ENCODE measurements around the gene ACSL1. TPM values are rescaled to one million over a fixed set of nuclear protein-coding genes. Genes with fewer than 3 reads are reported as not detected.

Gene ACSL1
- total and polyA plus RNA-seq, 2 of the 8 experiments (the other 6 are each of a cell fraction or from before 2014, with no cell fraction given), result 2.3 to 8.7 TPM

- Histone ChIP-seq H3K27ac (ENCODE audit: low read depth, low read length) (no peak overlapping the region), H4K8ac (ENCODE audit: extremely low read depth, insufficient read depth, low read length) (no peak overlapping the region), H3K4me2 (ENCODE audit: insufficient read depth in 1 of 2, low read depth in 2 of 2, low read length in 2 of 2) (no peak overlapping the region), H3K27me3 (replicated peaks in 1 of 4; ENCODE audit: control insufficient read depth in 3 of 4, extremely low read depth in 1 of 4, insufficient read depth in 3 of 4, low read length in 3 of 4) (peaks cover 0 to 18% (median 8%) of the 10 kb centered on the region in 4 experiments; a peak in 5 of 7 replicates), H3K79me1 (ENCODE audit: low read depth, low read length) (no peaks in the 10 kb centered on the region), H3K14ac (ENCODE audit: insufficient read length) (no peak overlapping the region), H4K91ac (replicated peaks; ENCODE audit: insufficient read length, low read length) (no peak overlapping the region), H3K4me3 (ENCODE audit: extremely low read depth in 1 of 4, insufficient read depth in 2 of 4, low read depth in 3 of 4, low read length in 4 of 4) (no peak overlapping the region), H3K23me2 (ENCODE audit: low read depth, low read length) (no peaks in the 10 kb centered on the region), H2AK5ac (ENCODE audit: low read depth, low read length) (no peak overlapping the region), H3K79me2 (ENCODE audit: control insufficient read depth in 1 of 2, insufficient read depth in 2 of 2, low read length in 2 of 2) (no peaks in the 10 kb centered on the region), H2AFZ (ENCODE audit: low read length) (no peak overlapping the region), H2BK15ac (ENCODE audit: low read length) (no peak overlapping the region), H4K20me1 (replicated peaks in 1 of 2; ENCODE audit: control insufficient read depth in 1 of 2, insufficient read depth in 2 of 2, low read length in 2 of 2) (no peaks in the 10 kb centered on the region), H2BK120ac (replicated peaks; ENCODE audit: low read depth, low read length) (no peak overlapping the region), H2BK20ac (ENCODE audit: low read length) (no peak overlapping the region), H3K18ac (ENCODE audit: extremely low read depth, low read length) (no peak overlapping the region), H3K4me1 (replicated peaks in 1 of 4; ENCODE audit: control insufficient read depth in 3 of 4, insufficient read depth in 4 of 4, low read length in 3 of 4) (peaks cover 0 to 3% (median 1%) of the 10 kb centered on the region in 4 experiments; a peak in 4 of 7 replicates), H4K5ac (ENCODE audit: insufficient read length, low read depth, low read length) (no peak overlapping the region), H3K56ac (replicated peaks; ENCODE audit: insufficient read length, low read depth, low read length) (no peak overlapping the region), H3K36me3 (ENCODE audit: control insufficient read depth in 2 of 4, insufficient read depth in 4 of 4, low read length in 3 of 4) (no peaks in the 10 kb centered on the region), H3K23ac (ENCODE audit: insufficient read length) (no peak overlapping the region), H2BK12ac (ENCODE audit: low read depth, low read length) (no peak overlapping the region), H3K9me3 (ENCODE audit: insufficient read depth in 2 of 2, low read depth in 1 of 2, low read length in 1 of 2) (no peaks in the 10 kb centered on the region), H3K4ac (replicated peaks; ENCODE audit: insufficient read length, low read depth, low read length) (no peak overlapping the region), H3K9ac (replicated peaks in 1 of 4; ENCODE audit: extremely low read depth in 1 of 4, low read depth in 3 of 4, low read length in 3 of 4) (no peak overlapping the region), H2BK5ac (ENCODE audit: low read depth, low read length) (no peak overlapping the region)
- ChIA-PET POLR2A (ENCODE audit: partially characterized antibody) (interaction anchor here (1.2 kb wide), 1 partner anchor 12 kb away, joined by 4 read pairs; no protein-coding TSS in a partner anchor), CTCF (ENCODE audit: partially characterized antibody) (interaction anchor here (0.8 to 1.6 kb wide), 3 partner anchors 10 to 74 kb away, joined by 3 to 4 read pairs (median 4); no protein-coding TSS in a partner anchor)
- DNase-seq (ENCODE audit: low read depth in 1 of 2, low spot score in 2 of 2) (no peak), FAIRE-seq (no peak)
- no peak for TF ChIP-seq CHD1 (IDR thresholded peaks at IDR 0.05; ENCODE audit: low read depth, low read length)
- TF ChIP-seq HDAC6 (IDR thresholded peaks at IDR 0.05; ENCODE audit: low read depth, low read length), result no peak
- TF ChIP-seq KDM4A (IDR thresholded peaks at IDR 0.05; ENCODE audit: low read depth, low read length, severe bottlenecking), result no peak
- no peak for TF ChIP-seq FOSL1 (IDR thresholded peaks at IDR 0.05; ENCODE audit: insufficient read depth, low read depth, low read length)
- no peak for TF ChIP-seq BRCA1 (IDR thresholded peaks at IDR 0.05; ENCODE audit: low read depth, low read length)
- no peak for TF ChIP-seq MAX (IDR thresholded peaks at IDR 0.05)
- WGBS, 2 experiments (ENCODE audit: extremely low coverage in 1 of 2, insufficient coverage in 1 of 2, insufficient read length in 1 of 2, insufficient replicate concordance in 2 of 2, low coverage in 1 of 2, low lambda C conversion rate in 2 of 2, missing lambda C conversion rate in 1 of 2), result 85% methylated on average over 6 of the region's 6 CpGs; no CpG with 5 or more reads in 1 of the 2 experiments
Measured at GRCh38 chr4:184819786-184820185, 6.0 kb downstream of the ACSL1 start.

Measured in H1 (cell line).